ENCODE data around the gene LAMA2. TPM values are rescaled to one million over a fixed set of nuclear protein-coding genes. Genes with fewer than 3 reads are reported as not detected.

The LAMA2 gene
- total and polyA plus RNA-seq, 2 of the 13 experiments (the other 11 are each of a cell fraction or from before 2014, with no cell fraction given): 0.11 to 0.28 TPM

DNA sequence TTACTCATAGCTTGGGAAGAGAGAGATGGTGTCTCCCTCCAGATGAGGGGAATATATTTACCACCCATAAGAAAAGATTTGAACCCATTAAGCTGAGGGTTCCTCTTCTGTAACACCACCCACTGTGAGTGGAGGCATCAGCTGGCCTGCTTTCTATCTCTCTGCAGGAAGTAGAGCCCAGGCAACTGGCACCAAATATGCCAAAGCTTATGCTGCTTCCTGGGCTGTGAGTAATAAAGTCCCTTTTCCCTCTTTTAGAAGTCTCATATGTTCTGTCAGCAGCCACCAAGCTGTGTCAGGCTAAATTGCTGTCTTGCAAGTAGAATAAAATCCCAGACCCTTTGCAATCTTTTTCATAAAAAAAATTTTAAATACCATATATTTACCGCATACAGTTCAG is 241.4 kb downstream of the LAMA2 start:
- Histone ChIP-seq H3K9me3 (ENCODE audit: low read length) (no peaks in the 10 kb centered on the region), H3K4me3 (replicated peaks in 1 of 3; ENCODE audit: insufficient read depth in 1 of 3, low read depth in 2 of 3, low read length in 3 of 3) (no peak overlapping the region), H3K27me3 (ENCODE audit: control insufficient read depth in 1 of 2, insufficient read depth in 2 of 2, low read length in 2 of 2) (0 out of 5 replicates have a peak, but pooled peaks cover 0 to 1% of the 10 kb centered on the region in 2 experiments), H2AFZ (ENCODE audit: low read length) (no peak overlapping the region), H3K27ac (ENCODE audit: extremely low read length, insufficient read depth, low read length) (no peak overlapping the region), H4K20me1 (ENCODE audit: insufficient read depth, low read length) (no peaks in the 10 kb centered on the region), H3K79me2 (ENCODE audit: insufficient read depth, low read length) (no peaks in the 10 kb centered on the region), H3K36me3 (replicated peaks in 1 of 2; ENCODE audit: control insufficient read depth in 1 of 2, insufficient read depth in 2 of 2, low read length in 2 of 2) (no peaks in the 10 kb centered on the region), H3K4me1 (ENCODE audit: insufficient read depth, low read length) (no peaks in the 10 kb centered on the region), H3K4me2 (ENCODE audit: low read depth, low read length) (no peak overlapping the region), H3K9ac (ENCODE audit: insufficient read depth, low read depth, low read length) (no peak overlapping the region)
- CTCF ChIA-PET (ENCODE audit: low intra/inter-chr PET ratio, low total read pairs): no interaction called here
- DNase-seq (ENCODE audit: low spot score) (no peak), ATAC-seq (no peak), FAIRE-seq (no peak)
- BruUV-seq (replicated peaks): no TSS peak
- TF ChIP-seq ZNF432 (CRISPR knock-in tag; IDR thresholded peaks at IDR 0.05; ENCODE audit: borderline replicate concordance) (no peak), NONO (IDR thresholded peaks at IDR 0.05) (no peak), NONO (CRISPR knock-in tag; conservative IDR thresholded peaks at IDR 0.05) (no peak), SIX4 (CRISPR knock-in tag; IDR thresholded peaks at IDR 0.05) (no peak)
- TF ChIP-seq, protein P1, sequence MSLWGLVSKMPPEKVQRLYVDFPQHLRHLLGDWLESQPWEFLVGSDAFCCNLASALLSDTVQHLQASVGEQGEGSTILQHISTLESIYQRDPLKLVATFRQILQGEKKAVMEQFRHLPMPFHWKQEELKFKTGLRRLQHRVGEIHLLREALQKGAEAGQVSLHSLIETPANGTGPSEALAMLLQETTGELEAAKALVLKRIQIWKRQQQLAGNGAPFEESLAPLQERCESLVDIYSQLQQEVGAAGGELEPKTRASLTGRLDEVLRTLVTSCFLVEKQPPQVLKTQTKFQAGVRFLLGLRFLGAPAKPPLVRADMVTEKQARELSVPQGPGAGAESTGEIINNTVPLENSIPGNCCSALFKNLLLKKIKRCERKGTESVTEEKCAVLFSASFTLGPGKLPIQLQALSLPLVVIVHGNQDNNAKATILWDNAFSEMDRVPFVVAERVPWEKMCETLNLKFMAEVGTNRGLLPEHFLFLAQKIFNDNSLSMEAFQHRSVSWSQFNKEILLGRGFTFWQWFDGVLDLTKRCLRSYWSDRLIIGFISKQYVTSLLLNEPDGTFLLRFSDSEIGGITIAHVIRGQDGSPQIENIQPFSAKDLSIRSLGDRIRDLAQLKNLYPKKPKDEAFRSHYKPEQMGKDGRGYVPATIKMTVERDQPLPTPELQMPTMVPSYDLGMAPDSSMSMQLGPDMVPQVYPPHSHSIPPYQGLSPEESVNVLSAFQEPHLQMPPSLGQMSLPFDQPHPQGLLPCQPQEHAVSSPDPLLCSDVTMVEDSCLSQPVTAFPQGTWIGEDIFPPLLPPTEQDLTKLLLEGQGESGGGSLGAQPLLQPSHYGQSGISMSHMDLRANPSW (CRISPR knock-in tag; IDR thresholded peaks at IDR 0.05; ENCODE audit: borderline replicate concordance): no peak
- TF ChIP-seq, protein P2, sequence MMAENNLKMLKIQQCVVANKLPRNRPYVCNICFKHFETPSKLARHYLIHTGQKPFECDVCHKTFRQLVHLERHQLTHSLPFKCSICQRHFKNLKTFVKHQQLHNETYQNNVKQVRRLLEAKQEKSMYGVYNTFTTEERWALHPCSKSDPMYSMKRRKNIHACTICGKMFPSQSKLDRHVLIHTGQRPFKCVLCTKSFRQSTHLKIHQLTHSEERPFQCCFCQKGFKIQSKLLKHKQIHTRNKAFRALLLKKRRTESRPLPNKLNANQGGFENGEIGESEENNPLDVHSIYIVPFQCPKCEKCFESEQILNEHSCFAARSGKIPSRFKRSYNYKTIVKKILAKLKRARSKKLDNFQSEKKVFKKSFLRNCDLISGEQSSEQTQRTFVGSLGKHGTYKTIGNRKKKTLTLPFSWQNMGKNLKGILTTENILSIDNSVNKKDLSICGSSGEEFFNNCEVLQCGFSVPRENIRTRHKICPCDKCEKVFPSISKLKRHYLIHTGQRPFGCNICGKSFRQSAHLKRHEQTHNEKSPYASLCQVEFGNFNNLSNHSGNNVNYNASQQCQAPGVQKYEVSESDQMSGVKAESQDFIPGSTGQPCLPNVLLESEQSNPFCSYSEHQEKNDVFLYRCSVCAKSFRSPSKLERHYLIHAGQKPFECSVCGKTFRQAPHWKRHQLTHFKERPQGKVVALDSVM (CRISPR knock-in tag; IDR thresholded peaks at IDR 0.05): no peak
- TF ChIP-seq, protein P3, sequence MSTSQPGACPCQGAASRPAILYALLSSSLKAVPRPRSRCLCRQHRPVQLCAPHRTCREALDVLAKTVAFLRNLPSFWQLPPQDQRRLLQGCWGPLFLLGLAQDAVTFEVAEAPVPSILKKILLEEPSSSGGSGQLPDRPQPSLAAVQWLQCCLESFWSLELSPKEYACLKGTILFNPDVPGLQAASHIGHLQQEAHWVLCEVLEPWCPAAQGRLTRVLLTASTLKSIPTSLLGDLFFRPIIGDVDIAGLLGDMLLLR (CRISPR knock-in tag; IDR thresholded peaks at IDR 0.05): no peak
- in situ Hi-C loops (cut with HindIII; ENCODE audit: extremely low pct_ligation_motif_present, low pct_unique_long_range_greater_than_20kb): no loop called here
- intact Hi-C loops (cut with micrococcal nuclease; ENCODE audit: unreplicated experiment): no loop called here
- POLR2A ChIA-PET: no interaction called here
- 2% methylated on average over 1 of the region's 1 CpG for WGBS (ENCODE audit: low lambda C conversion rate)

Data from HepG2 (cell line).